Activated naive CD8-positive, alpha-beta T cell treated with anti-CD3 and anti-CD28 coated beads, Interleukin-2, amount 50 U/mL, for 16 hours (primary cell): ENCODE results near the gene KCTD1.

Experiments
- DNase-seq: peaks from one replicate; pipeline ENCODE4 v3.0.0-alpha.2; 2020; ENCODE audit warnings: low read depth, low spot score

The KCTD1 gene

GRCh38 chr18:26549263-26550094 is 1.1 kb upstream of the KCTD1 start:
- DNase-seq = no peak

- no peak for DNase-seq
These were observed 523 bp downstream of the KCTD1 start for GRCh38 chr18:26547646-26548414.

- no peak for DNase-seq
These were observed 1.3 kb downstream of the KCTD1 start for GRCh38 chr18:26546875-26547645.

GRCh38 chr18:26546170-26546874 is 2.0 kb downstream of the KCTD1 start:
- DNase-seq = no peak

GRCh38 chr18:26545335-26546123 is 2.8 kb downstream of the KCTD1 start:
- no peak for DNase-seq

GRCh38 chr18:26544451-26544850 is 3.9 kb downstream of the KCTD1 start:
- DNase-seq = no peak

GRCh38 chr18:26543373-26543772 is 5.0 kb downstream of the KCTD1 start:
- DNase-seq = no peak

GRCh38 chr18:26540043-26540628 is 8.2 kb downstream of the KCTD1 start:
- DNase-seq = no peak

- DNase-seq = no peak
These were observed 9.8 kb downstream of the KCTD1 start for GRCh38 chr18:26538524-26538923.

GRCh38 chr18:26536664-26537063 is 11.7 kb downstream of the KCTD1 start:
- no peak for DNase-seq

GRCh38 chr18:26536032-26536431 is 12.3 kb downstream of the KCTD1 start:
- no peak for DNase-seq

GRCh38 chr18:26535630-26536029 is 12.7 kb downstream of the KCTD1 start:
- DNase-seq = no peak

- DNase-seq = no peak
These were observed 15.7 kb downstream of the KCTD1 start for GRCh38 chr18:26532367-26533340.

- no peak for DNase-seq
These were observed 16.6 kb downstream of the KCTD1 start for GRCh38 chr18:26531605-26532298.

- no peak for DNase-seq
These were observed 21.5 kb downstream of the KCTD1 start for GRCh38 chr18:26526966-26527234.

- no peak for DNase-seq
These were observed 22.0 kb downstream of the KCTD1 start for GRCh38 chr18:26526128-26526965.

- no peak for DNase-seq
These were observed 23.6 kb downstream of the KCTD1 start for GRCh38 chr18:26524504-26525351.
